ENCODE results near the gene ATG2A. TPM values are rescaled to one million over a fixed set of nuclear protein-coding genes. Genes with fewer than 3 reads are reported as not detected.

The ATG2A gene
- polyA plus RNA-seq, 1 donor, result 15.3 TPM

DNA sequence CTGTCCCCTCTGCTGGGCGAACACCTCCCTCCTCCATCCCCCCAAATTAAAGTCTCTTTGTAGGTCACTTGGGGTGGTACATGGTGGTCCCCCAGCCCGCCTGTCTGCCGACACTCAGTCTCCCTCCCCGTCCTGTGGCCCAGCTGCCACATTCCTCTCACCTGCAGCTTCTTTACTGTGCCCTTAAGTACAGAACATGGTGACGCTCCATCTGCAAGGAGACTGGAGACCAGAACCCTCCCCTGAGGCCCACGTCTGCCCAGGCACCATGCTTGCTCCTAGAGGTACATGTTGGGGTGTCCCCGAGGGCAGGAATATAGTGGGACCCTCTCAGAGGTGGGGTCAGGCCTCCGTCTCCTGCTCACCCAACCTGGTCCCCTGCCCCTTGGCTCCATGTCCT is 33.0 kb downstream of the ATG2A start:
- no peak for DNase-seq

DNA sequence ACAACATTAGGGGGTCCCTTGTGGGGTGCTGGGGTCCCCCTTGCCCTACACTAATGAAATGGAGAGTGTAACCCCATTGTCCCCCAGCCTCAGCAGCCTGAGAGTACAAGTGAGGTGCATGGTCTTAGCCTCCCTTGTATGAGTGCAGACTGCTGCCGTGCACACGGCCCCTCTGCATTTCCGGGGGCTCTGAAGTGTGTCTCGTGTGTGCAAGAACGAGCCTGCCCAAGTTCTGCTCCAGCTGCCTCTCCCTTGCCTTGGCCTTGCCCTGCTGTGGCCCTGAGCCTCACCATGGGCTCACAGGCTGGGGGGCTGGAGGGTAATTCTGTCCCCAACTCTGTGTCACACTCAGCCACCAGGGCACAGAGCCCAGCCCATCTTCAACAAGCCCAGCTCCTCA is 33.4 kb downstream of the ATG2A start:
- no peak for DNase-seq

DNA sequence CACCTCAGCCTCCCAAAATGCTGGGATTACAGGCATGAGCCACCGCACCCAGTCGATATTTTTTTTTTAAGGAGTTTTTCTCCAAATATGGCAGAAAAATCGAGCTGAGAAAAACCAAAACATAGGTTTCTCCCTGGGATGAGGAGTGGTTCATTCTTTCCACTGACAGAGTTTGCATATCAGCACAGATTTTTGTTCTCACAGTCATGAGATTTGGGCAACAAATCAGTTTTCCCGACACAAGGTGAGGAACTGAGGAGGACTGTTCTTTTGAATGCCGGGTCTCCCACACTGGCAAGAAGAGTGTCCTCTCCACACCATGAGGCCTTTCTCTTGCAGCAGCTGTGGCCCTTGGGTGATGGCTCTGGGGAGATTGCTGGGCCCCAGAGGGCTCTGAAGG is 34.8 kb downstream of the ATG2A start:
- no peak for DNase-seq

DNA sequence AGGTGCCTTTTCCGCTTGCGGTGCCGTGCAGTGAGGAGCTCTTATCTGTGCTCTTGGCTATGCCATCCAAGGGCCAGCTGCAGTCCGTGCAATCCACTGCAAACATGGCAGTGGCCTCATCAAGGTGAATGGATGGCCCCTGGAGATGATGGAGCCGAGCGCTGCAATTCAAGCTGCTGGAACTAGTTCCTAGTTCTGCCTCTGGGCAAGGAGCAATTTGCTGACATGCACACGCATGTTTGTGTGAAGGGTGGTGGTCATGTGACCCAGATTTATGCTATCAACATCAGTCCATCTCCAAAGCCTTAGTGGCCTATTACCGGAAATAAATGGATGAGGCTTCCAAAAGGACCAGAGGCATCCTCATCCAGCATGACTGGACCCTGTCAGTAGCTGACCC is 35.5 kb downstream of the ATG2A start:
- no peak for DNase-seq

DNA sequence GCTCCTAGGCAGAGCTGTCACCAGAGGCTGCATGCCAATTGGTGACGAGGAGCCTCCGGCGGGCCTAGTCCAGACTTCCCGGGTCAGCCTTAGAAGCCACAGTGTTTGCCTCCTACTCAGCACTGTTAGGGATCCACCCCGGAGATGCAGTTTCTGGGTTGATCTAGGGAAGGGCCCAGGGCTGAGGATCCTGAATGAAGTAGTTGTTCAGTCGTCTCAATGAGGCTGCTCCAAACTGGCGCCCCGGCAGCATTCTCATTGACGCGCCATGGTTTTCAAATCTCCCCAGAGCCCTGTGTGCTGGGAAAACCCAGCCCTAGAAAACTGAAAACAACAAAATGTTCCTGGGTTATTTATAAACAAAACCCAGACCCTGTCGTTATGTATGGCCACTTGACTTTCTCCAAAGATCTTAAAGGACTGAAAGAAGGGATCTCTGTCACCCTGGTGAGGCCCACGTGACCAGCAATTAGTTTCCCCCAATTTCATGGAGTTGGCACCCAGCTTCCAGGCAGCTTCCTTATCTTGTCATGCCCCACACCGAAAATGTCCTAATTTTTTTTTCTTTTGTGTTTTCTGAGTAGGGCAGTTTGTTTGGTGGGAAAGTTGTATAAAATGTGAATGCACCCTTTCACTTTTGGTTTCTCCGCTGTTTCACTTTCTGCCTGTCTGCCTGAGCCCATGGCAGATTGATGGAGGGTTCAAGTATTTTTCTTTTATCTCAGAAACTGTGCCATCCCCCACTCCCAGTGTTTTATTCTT is 36.6 kb downstream of the ATG2A start:
- DNase-seq, result no peak

DNA sequence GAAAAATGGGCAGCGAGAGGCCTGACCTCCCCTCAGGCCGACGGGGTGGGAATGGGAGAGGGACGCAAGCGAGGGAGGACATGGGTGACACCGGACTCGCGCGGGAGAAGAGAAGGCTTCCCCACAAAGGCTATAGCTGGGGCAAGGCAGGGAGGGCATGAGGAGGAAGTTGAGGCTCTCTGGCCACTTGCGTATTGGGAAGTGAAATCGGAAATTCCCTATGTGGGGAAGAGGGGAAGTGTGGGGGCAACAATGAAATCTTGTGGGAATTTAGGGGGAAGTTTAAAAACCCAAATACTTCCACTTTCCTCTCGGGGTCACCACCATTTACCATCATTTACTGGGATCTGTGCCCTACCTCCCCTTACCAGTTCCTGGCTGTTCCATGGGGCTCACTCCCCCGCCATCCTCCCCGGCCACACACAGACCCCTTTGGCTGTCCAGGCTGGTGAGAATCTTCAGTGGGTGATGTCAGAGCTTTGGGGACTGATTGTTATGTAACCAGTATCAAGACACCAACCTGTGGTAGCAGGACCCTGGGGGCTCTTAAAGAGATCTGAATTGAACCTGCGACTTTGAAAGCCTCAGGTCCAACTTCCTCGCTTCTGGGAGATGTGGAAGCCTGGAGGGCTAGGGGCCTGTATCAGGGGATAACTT is 37.6 kb downstream of the ATG2A start:
- no peak for DNase-seq

DNA sequence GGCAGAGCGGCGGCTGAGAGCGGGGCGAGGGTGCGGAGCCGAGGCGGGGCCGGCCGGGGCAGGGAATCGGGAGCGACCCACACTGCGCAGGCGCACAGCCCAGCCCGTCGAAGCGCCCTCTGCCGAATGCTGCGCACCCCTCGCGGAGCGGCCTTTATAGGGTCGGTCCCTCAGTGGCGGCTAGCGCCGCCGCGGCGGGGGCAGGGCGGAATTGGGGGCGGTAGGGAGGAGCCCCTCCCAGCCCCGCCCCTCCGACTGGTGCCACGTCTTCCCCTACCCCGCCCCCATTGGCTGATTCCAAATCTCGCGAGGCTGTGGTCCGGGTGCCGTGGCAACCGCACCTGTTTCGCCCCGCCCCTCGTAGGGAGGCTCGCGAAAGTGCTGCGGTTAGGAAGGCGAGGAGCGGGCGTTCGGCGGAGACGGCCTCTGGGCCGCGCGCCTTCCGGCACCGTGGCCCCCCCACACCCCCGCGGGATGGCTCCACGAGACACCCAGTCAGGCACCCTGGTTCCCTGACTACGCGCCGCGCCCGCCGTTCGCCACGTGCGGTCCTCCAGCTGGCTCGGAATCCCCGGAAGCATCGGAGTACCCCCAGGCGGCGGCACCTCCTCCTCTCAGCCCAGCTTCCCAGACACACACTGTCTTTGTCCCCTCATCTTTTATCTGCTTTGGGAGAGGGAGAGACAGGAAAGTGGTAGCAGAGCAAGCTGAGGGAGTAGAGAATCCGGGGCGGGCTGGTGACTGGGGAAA is 38.3 kb downstream of the ATG2A start, which contains the start of gene EHD1:
Gene EHD1, minus strand, starts transcription at position 128 of the 750 bp plus-strand sequence. CDS start 157 bp downstream, outside the sequence.
- DNase-seq, result peak; percentile 98

DNA sequence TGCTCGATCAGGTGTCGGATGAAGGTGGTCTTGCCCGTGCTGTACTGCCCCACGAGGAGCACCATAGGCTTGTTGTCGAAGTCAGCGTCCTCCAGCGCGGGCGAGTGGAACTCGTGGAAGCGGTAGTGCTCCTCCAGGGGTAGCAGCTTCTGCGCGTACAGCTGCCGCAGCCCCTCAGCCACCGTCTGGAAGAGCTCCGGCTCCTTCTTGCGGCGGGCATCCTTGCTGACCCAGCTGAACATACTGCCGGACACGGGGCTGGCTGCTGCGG is 38.9 kb downstream of the ATG2A start:
- DNase-seq, result no peak

DNA sequence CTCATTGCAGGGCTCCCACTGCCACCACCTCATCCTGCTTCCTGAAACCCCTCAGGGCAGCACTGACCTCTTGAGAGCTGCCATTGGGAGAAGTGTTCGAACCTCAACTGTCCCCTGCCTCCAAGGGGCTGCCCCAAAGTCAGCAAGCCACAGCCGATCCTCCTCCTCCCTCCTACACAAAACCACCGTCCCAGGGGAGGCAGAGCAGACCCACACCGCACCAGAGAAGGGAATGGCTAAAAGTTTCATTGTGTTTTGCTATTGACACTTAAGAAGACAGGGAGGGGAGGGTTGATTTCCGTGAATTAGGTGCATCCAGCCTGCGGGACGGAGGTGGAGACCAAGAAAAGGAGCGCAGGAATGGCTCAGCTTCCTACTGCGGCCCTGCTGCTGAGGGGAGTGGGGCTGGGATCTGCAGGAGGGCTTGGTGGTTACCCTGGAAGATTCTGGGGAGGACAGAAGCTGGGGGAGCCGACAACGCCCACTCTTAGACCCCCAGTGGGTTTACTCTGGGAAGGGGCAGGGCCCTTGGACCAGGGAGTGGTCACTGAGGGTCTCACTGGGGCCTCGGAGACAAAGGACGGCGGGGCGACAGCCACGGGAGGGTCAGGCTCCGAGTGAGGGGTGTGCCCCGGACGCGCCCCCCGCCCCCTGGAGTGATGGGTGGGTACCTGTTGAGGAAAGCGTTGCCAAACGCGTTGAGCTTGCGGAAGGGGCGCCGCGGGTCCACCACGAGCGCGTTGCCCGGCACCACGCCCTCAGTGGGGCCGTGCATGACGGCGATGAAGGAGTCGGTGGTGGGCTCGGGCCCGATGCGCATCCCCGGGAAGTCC is 39.4 kb downstream of the ATG2A start:
- no peak for DNase-seq

DNA sequence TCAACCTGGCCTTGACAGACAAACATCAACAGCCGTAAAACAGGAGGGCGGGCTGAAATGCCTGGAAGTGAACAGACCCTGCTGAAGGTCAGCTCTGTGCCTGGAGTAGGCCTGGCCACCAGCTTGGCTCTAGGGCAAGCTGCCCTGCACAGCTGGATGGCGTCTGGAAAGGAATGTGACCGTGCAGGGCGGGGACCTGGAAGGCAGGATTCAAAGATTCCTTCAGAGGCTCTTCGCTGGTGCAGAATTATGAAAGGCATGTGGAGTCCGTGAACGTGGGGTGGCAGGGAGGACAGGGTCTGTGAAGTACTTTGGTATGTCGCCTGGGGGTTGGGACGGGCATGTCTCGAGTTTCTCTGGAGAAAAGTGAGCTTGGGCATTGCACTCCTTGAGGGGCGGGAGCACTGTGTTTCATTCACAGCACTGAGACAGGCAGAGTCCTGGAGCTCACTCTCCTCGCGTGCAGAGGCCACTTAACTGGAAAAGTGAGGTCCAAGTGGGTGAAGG is 40.1 kb downstream of the ATG2A start:
- DNase-seq, result no peak

DNA sequence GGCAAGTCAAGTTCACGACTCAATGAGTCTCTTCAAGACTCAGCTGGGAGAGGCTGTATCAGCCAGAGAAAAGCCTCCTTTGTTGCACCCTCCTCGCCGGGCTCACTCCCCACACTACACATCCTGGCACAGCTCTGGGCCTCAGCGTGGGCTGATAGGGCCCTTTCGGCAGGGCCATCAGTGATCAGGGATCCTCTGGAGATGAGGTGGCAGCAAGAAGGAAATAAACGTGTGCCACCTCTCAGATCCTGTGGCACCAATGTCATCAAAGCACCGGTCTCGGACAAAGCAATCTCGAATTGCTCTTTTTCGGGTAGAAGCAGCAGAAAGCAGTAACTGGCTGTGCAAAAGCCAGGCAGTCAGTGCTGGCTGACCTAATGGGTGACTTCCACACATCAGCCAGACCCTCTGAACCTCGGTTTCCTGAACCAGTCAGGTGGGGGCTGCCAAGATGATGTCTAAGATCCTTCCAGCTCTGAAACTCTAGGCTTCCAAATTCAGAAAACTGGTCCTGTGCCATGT is 40.7 kb downstream of the ATG2A start:
- no peak for DNase-seq

DNA sequence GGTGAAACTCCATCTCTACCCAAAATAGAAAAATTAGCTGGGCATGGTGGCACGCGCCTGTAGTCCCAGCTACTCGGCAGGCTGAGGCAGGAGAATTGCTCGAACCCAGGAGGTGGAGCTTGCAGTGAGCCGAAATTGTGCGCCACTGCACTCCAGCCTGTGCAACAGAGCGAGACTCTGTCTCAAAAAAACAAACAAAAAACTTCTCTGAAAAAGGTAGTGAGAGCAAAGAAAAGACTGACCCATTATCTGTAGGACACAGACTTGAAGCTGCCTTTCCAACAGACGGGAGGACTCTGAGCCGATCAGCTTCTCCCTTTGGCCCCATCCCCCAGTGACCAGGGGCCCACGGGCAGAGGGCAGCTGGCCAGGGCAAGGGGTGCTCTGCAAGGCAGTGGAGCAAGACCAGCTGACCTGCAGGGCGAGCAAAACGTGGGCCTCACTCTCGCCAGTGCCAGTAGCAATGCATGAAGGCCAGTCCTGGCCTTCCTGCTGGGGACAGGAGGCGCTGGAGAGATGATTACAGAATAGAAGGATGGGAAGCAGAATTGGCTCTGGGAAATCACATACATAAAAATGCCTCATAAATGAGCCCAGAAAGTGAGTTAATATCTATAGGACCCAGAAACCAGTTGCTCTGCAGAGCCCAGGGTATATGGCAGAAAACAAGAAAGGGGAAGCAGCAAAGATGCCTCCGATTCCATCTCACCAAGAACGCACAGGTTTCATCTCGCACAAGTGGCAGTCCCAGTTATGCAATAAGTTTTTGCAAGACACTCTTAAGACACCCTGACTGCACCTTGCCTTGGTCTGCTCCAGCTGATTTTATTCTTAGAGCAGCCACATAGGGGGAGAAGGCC is 41.4 kb downstream of the ATG2A start:
- DNase-seq, result no peak

DNA sequence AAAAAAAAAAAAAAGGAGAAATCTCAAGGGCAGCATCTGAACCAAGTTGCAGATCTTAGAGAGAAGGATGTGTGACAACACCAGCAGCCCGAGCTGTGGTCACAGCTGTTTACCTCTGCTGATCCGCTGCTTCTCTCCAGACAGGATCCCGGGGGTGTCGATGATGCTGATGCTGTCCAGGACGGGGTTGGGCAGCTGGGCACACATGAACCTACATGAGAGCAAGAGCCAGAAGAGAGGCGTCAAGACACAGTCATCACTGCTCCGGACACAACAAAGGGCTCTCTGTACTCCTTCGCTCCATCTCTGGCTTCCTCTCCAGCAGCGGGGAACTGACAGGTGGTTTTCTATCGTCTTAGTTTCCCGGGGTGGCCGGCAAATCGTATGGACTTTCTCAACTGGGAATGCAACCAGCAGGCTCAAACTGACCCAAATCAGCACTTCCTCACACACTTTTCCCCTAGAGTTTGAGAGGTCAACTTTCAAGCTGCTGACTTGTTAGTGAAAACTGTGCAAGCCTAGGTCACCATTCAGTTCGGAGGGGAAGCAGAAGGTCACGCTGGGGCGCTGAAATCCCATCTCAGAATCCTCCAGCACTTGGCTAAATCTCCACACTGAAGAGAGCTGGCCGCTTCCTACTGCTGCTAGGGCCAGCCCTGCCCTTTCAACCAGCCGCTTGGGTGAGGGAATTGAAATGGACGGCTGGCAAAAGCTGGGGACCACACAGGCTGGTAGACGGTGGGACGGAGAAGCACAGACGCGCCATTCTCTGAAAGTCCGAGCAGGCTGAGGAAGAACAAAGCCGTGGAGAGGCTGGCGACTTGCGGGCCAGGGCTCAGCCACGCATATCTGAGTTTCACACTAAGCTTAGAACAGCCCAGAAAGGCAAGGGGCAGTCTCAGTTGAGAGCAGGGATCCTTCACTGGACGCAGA is 42.4 kb downstream of the ATG2A start:
- DNase-seq, result no peak

DNA sequence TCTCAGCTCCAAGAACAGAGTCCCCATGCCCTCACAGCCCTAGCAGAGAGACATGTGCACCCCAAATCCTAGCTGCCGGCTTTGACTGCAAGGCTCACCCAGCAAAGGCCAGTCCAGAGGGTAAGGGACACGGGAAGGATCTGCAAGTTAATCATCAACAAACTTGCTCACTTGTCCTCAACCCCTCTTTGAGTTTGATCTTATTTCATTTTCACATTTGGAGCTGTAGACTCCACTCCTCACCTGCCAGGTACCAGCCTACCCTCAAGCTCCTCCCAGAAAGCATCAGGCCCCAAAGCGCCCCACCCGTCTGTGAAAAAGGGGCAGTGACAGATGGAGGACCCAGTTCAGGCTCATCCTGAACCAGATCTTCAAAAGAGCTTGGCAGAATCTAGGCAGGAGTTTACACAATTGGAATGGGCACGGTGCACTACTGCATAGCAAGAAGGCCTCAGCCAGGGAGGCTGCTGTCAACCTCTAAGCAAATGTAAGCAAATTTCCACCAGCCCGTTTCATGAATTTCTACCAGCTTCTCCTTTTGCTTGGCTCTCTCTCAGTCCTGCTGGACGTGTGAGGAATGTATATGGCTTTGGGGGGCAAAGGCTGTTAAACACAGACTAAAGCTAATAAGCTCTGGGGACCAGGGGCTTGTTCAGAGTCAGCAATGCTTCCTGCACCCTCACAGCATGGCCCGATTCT is 44.1 kb downstream of the ATG2A start:
- DNase-seq, result no peak

DNA sequence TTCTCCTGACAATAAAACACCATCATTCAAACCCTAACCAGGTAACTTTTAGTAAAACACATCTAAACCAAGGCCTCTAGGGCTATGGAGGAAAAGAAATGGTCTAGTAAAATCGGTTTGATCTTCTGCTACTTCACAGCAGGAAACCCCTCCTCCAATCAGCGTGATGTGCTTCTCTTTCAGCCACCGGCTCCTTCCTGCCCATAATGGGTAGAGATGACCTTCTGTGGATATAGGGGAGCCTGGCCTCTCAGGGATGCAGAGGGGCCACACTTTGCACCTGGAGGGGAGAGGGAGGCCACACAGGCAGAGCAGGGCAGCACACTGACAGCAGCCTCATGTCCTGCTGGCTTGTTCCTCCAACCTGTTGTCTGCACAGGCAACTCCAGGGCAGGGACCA is 45.5 kb downstream of the ATG2A start:
- no peak for DNase-seq

DNA sequence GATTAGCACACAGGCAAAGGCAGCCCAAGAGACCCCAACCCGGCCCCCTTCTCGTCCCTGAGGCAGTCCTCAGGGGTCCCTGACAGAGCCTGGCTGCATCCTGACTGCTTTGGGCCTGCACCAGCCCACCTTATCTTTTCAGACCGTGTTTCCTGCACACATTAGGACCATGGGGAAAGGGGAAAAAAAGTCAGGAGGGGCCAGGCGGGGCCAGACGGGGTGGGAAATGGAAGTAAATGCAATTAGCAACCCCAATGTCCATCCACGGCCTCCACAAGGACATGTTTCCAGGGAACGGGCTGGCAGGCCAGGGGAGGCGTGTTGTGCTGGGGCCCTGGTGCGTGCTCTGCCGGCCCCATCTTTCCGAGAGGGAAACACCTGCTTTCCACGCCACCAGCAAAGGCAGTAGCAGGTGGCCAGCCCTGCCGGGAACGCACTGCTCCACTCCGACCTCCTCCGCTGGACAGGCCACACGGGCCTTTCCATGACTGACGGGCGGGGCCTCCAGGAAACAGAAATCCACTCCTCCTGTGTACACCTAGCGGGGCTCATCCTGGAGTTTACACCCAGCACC is 46.0 kb downstream of the ATG2A start:
- DNase-seq, result no peak

DNA sequence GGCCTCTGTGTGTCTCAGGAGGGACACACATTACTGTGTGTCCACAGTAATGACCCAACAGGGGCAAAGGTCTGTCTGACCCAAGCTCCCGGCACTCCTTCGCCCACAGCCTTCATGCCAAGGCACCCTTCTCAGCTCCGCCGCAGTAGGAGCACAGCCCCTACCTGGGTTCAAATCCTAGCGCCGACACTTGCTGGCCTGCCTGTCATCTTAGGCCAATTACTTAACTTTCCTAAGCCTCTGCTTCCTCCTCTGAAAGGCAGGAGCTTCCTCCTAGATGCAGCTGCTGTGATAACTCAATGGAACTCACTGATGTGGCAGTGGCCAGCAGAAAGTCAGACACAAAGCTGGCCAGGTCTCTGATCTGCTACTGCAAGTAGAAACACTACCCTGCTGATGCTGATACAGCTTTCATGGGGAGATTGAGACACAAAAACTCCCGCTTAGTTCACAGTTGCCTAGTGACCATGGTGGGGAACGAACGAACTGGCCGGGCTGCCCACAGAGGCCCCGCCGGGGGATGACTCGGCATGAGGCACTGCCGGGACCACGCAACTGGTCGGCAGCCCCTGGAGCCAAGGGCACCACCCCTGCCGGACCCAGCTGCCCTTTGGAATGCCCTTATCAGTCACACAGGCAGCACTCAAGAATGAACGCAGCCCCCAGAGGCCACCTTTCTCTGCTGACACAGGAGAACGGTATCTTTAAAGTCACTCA is 46.7 kb downstream of the ATG2A start:
- no peak for DNase-seq

DNA sequence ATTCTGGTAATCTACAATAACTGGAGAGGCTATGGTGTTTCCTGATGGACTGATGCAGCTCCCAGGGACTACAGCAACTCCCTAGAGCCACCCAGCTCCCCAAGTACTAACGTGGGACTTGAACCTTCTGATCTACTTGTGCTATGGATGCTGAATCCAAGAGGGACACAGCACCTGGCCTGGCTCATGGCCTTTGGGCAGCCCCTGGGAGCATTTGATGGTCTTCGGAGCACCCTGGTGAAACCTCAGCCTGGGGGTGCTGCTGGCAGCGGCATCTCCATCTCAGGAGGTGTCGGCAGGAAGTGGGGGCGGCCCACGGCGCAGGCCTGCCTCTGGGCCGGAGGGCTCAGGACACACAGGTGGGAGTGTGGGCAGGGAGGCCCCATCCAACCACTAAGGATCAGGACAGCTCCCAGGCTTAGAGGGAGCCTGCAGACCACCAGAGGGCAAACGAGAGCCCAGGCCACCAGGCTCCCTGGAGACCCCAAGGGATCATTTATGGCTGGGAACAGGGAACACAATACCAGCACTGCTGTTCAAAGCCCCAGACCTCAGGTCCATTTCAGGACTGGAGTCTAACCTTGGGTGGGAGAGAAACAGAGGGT is 47.3 kb downstream of the ATG2A start:
- DNase-seq, result no peak
